Measurements from ENCODE around the gene FAM110A. TPM values are rescaled to one million over a fixed set of nuclear protein-coding genes. Genes with fewer than 3 reads are reported as not detected.
"Not testable (repeated sequence)": the region's sequence is repeated elsewhere in the genome, so short reads cannot be mapped to it uniquely, and the experiment has no call there.

FAM110A gene
- total RNA-seq, 4 donors from 2014 or later, result 1.4 to 3.2 (median 2.0) TPM

GRCh38 chr20:889932-890463 is 56.5 kb downstream of the FAM110A start:
- Histone ChIP-seq H3K9me3 (no peaks in the 10 kb centered on the region), H3K4me3 (no peak overlapping the region), H3K36me3 (no peaks in the 10 kb centered on the region), H3K27me3 (peaks cover 44% of the 10 kb centered on the region), H3K27ac (no peak overlapping the region), H3K4me1 (peaks cover 0 to 30% (median 0%) of the 10 kb centered on the region in 3 donors)
- ATAC-seq, result no peak
- WGBS, 2 donors (ENCODE audit: low coverage in 1 of 2), result no CpG with 5 or more reads among the region's 10 CpGs
- TF ChIP-seq POLR2A (IDR thresholded peaks at IDR 0.05), result no peak
- no peak for TF ChIP-seq POLR2AphosphoS5 (IDR thresholded peaks at IDR 0.05)
- TF ChIP-seq EP300 (IDR thresholded peaks at IDR 0.05), result no peak
- TF ChIP-seq CTCF (IDR thresholded peaks at IDR 0.05), result no peak

GRCh38 chr20:890666-891057 is 57.1 kb downstream of the FAM110A start:
- no peak for TF ChIP-seq POLR2A (IDR thresholded peaks at IDR 0.05)
- no peak for TF ChIP-seq EP300 (IDR thresholded peaks at IDR 0.05)
- no peak for TF ChIP-seq POLR2AphosphoS5 (IDR thresholded peaks at IDR 0.05)
- TF ChIP-seq CTCF (IDR thresholded peaks at IDR 0.05), result no peak
- peaks cover 38% of the 10 kb centered on the region for H3K27me3 ChIP-seq
- H3K36me3 ChIP-seq, result no peaks in the 10 kb centered on the region
- H3K27ac ChIP-seq, result no peak overlapping the region
- H3K9me3 ChIP-seq, result no peaks in the 10 kb centered on the region
- H3K4me1 ChIP-seq, result peaks cover 0 to 28% (median 0%) of the 10 kb centered on the region in 3 donors
- ATAC-seq, result no peak
- 58 to 67% methylated on average over 6 of the region's 6 CpGs for WGBS, 2 donors (ENCODE audit: low coverage in 1 of 2)
- no peak overlapping the region for H3K4me3 ChIP-seq

- Histone ChIP-seq H3K27me3 (peaks cover 38% of the 10 kb centered on the region), H3K27ac (no peak overlapping the region), H3K4me3 (no peak overlapping the region), H3K9me3 (no peaks in the 10 kb centered on the region), H3K4me1 (peaks cover 0 to 28% (median 0%) of the 10 kb centered on the region in 3 donors), H3K36me3 (no peaks in the 10 kb centered on the region)
- ATAC-seq, result peak; percentile 63
- WGBS, 2 donors (ENCODE audit: low coverage in 1 of 2), result 40 to 41% methylated on average over 1 to 5 of the region's 6 CpGs
- TF ChIP-seq CTCF (IDR thresholded peaks at IDR 0.05) (no peak), EP300 (IDR thresholded peaks at IDR 0.05) (no peak), POLR2A (IDR thresholded peaks at IDR 0.05) (no peak), POLR2AphosphoS5 (IDR thresholded peaks at IDR 0.05) (peak; percentile 20)
Measured at GRCh38 chr20:891058-891705, 57.7 kb downstream of the FAM110A start.

GRCh38 chr20:891706-892080 is 58.2 kb downstream of the FAM110A start:
- Histone ChIP-seq H3K9me3 (no peaks in the 10 kb centered on the region), H3K27me3 (peaks cover 38% of the 10 kb centered on the region), H3K4me1 (peaks cover 0 to 28% (median 0%) of the 10 kb centered on the region in 3 donors), H3K36me3 (no peaks in the 10 kb centered on the region), H3K27ac (no peak overlapping the region), H3K4me3 (no peak overlapping the region)
- WGBS, 2 donors (ENCODE audit: low coverage in 1 of 2), result 80 to 82% methylated on average over 3 of the region's 4 CpGs
- TF ChIP-seq POLR2AphosphoS5 (IDR thresholded peaks at IDR 0.05), result no peak
- no peak for TF ChIP-seq POLR2A (IDR thresholded peaks at IDR 0.05)
- TF ChIP-seq CTCF (IDR thresholded peaks at IDR 0.05), result no peak
- TF ChIP-seq EP300 (IDR thresholded peaks at IDR 0.05), result no peak
- peak; percentile 30 for ATAC-seq

GRCh38 chr20:892371-892770 is 58.9 kb downstream of the FAM110A start:
- 59 to 62% methylated on average over 3 to 5 of the region's 5 CpGs for WGBS, 2 donors (ENCODE audit: low coverage in 1 of 2)
- H3K9me3 ChIP-seq, ATAC-seq, H3K36me3 ChIP-seq, H3K27ac ChIP-seq, H3K4me3 ChIP-seq: not testable (repeated sequence)
- H3K27me3 ChIP-seq, result peaks cover 38% of the 10 kb centered on the region
- peaks cover 0 to 28% (median 0%) of the 10 kb centered on the region in 3 donors for H3K4me1 ChIP-seq

Other genes with a start within 250 kb of the FAM110A start
- 1 to 10 TPM in 3 of 4 donors, not detected in 1; 3.0 to 6.6 (median 4.5) TPM for gene TCF15, start 223.4 kb upstream of the FAM110A start, total RNA-seq
- 10 to 100 TPM; 36.9 to 57.1 (median 38.0) TPM for gene SRXN1, start 180.5 kb upstream of the FAM110A start, total RNA-seq
- gene SCRT2, start 157.9 kb upstream of the FAM110A start, total RNA-seq, result not detected
- 1 to 10 TPM in 2 of 4 donors, under 1 TPM in 2; 0.31 to 1.7 (median 0.97) TPM for gene SLC52A3, start 65.2 kb upstream of the FAM110A start, total RNA-seq
- gene ANGPT4, start 82.6 kb downstream of the FAM110A start, total RNA-seq, result under 1 TPM in 3 of 4 donors, not detected in 1; 0.13 to 0.58 (median 0.15) TPM
- under 1 TPM in 3 of 4 donors, not detected in 1; 0.27 to 0.47 (median 0.27) TPM for gene RSPO4, start 168.6 kb downstream of the FAM110A start, total RNA-seq

Measured in gastroesophageal sphincter (tissue), 4 donors.